Kidney (tissue), 22 donors: ENCODE data around the gene CCDC198. TPM values are rescaled to one million over a fixed set of nuclear protein-coding genes. Genes with fewer than 3 reads are reported as not detected.

Experiments used
- DNase-seq, 5 donors: peaks; one replicate each; pipeline ENCODE4 v3.0.0-alpha.2; 2013 to 2020
- FAIRE-seq: peaks from 2 replicates; lab custom pipeline; 2012; peaks lifted over from hg19 to GRCh38; lab: Jason Lieb, UNC
- H3K27ac ChIP-seq, 2 donors: one replicate each; pipeline ENCODE4 v1.7.0; 2013; ENCODE audit warnings: low read depth in 2 of 2, low read length in 2 of 2, inconsistent platforms in 1 of 2
- H3K27me3 ChIP-seq: one replicate; pipeline ENCODE4 v1.7.1; 2013; ENCODE audit warnings: low read length, inconsistent platforms; ENCODE audit not compliant: control insufficient read depth, insufficient read depth
- H3K36me3 ChIP-seq, 3 donors: one replicate each; pipeline versions ENCODE4 v1.7.0 to v1.7.1; 2013; ENCODE audit warnings: low read length in 3 of 3, control low read depth in 1 of 3, inconsistent platforms in 1 of 3; ENCODE audit not compliant: insufficient read depth in 3 of 3, control insufficient read depth in 2 of 3
- H3K4me1 ChIP-seq, 3 donors: one replicate each; pipeline versions ENCODE4 v1.7.0 to v1.7.1; 2013; ENCODE audit warnings: low read length in 3 of 3, inconsistent platforms in 1 of 3, low read depth in 1 of 3; ENCODE audit not compliant: control insufficient read depth in 2 of 3, insufficient read depth in 2 of 3
- H3K4me3 ChIP-seq, 3 donors: one replicate each; pipeline versions ENCODE4 v1.7.0 to v1.8.1; 2013; ENCODE audit warnings: low read length in 3 of 3, control low read depth in 1 of 3, inconsistent platforms in 1 of 3
- H3K9ac ChIP-seq, 3 donors: one replicate each; pipeline versions ENCODE4 v1.7.0 to v1.7.1; 2013; ENCODE audit warnings: low read length in 3 of 3, control low read depth in 1 of 3, inconsistent platforms in 1 of 3
- H3K9me3 ChIP-seq, 3 donors: one replicate each; pipeline versions ENCODE4 v1.7.0 to v1.7.1; 2013; ENCODE audit warnings: low read length in 3 of 3, control low read depth in 1 of 3, inconsistent platforms in 1 of 3; ENCODE audit not compliant: control insufficient read depth in 2 of 3, insufficient read depth in 1 of 3
- CTCF ChIP-seq: IDR thresholded peaks from 3 replicates; pipeline ENCODE4 v1.5.1; 2012; ENCODE audit warnings: mild to moderate bottlenecking, moderate library complexity, borderline replicate concordance; ENCODE audit not compliant: insufficient read depth; ENCODE audit errors: extremely low read depth
- intact Hi-C: fragments of 100-400 bp; cut with DNase I; formaldehyde crosslinking; loops from one replicate; pipeline ENCODE4 v1.11.1; 2022
- long read RNA-seq, 10 donors: library from polyadenylated mRNA in 1 of 10; unstranded in 1 of 10; transcript quantifications; one replicate each; pipeline ENCODE4 v2.0.0 and lab custom pipeline, GENCODE V29; 2021 to 2026
- polyA plus RNA-seq: library from polyadenylated mRNA; stranded (reverse); fragments of 350-450 nt; fragmentation: Illumina TruSeq; extraction: RNeasy Lipid Tissue Mini Kit (QIAGEN cat#74804); gene quantifications from one replicate; pipeline ENCODE4 v1.2.3, GENCODE V29; 2014; ENCODE audit warnings: low read depth, low replicate concordance; ENCODE audit not compliant: insufficient read depth
- total RNA-seq: library from RNA; stranded (reverse); fragmentation: NEBNext Ultra II Directional; extraction: Animal tissue kit (Norgen Biotek cat#: 25700); gene quantifications from one replicate; pipeline ENCODE4 v1.2.1, GENCODE V29; 2021
- donor health status: control.
- donor health status: control.
- donor health status: control.
- donor health status: control.
- donor health status: control.
- donor health status: DM: yes; HTN: yes; CAD: no.
- donor health status: Normal renal cell carcinoma (clear cell type).

The CCDC198 gene
- total RNA-seq: 166 TPM
- 114 TPM for polyA plus RNA-seq
- long read RNA-seq, donor 1, partial matches to known transcripts: 68 of 73 reads
- long read RNA-seq, donor 1, other reads (novel, unspliced or antisense): 0 of 73 reads
- long read RNA-seq, donor 2, partial matches to known transcripts: 38 of 46 reads
- long read RNA-seq, donor 2, other reads (novel, unspliced or antisense): 0 of 46 reads
- long read RNA-seq, donor 3, partial matches to known transcripts: 44 of 57 reads
- long read RNA-seq, donor 3, other reads (novel, unspliced or antisense): 0 of 57 reads
- long read RNA-seq, donor 4, partial matches to known transcripts: 12 of 18 reads
- long read RNA-seq, donor 4, other reads (novel, unspliced or antisense): 0 of 18 reads
- long read RNA-seq, donor 5, partial matches to known transcripts: 0 of 1 reads
- long read RNA-seq, donor 5, other reads (novel, unspliced or antisense): 0 of 1 reads
- long read RNA-seq, donor 6, transcript CCDC198-208 (6 exons, 1,187 nt): major isoform, 5 of 9 reads
- long read RNA-seq, donor 6, partial matches to known transcripts: 0 of 9 reads
- long read RNA-seq, donor 6, other reads (novel, unspliced or antisense): 0 of 9 reads
- long read RNA-seq, donor 7, transcript CCDC198-210 (6 exons, 1,030 nt): major isoform, 8 of 38 reads
- long read RNA-seq, donor 7, transcript CCDC198-208 (6 exons, 1,187 nt): major isoform, 8 of 38 reads
- long read RNA-seq, donor 7, partial matches to known transcripts: 4 of 38 reads
- long read RNA-seq, donor 7, other reads (novel, unspliced or antisense): 17 of 38 reads
- long read RNA-seq, donor 8, partial matches to known transcripts: 0 of 2 reads
- long read RNA-seq, donor 8, other reads (novel, unspliced or antisense): 0 of 2 reads
- long read RNA-seq, donor 9, partial matches to known transcripts: 0 of 2 reads
- long read RNA-seq, donor 9, other reads (novel, unspliced or antisense): 0 of 2 reads
- long read RNA-seq, donor 10, partial matches to known transcripts: 49 of 56 reads
- long read RNA-seq, donor 10, other reads (novel, unspliced or antisense): 0 of 56 reads

GRCh38 chr14:57493467-57494181 lies at the start of gene CCDC198:
Gene CCDC198, minus strand, starts transcription at chr14:57493857. Its CDS starts 142 bp downstream, at chr14:57493715.
- Histone ChIP-seq H3K27ac (peak within 1 kb of the TSS; percentile 66 to 73), H3K9ac (peak within 1 kb of the TSS in 2 of 3 donors; percentile 41), H3K4me3 (peak within 1 kb of the TSS; percentile 71 to 74 (median 74)), H3K36me3 (no peaks in the 10 kb centered on the region), H3K9me3 (no peaks in the 10 kb centered on the region), H3K27me3 (no peaks in the 10 kb centered on the region), H3K4me1 (peaks cover 0 to 14% (median 3%) of the 10 kb centered on the region in 3 donors)
- TF ChIP-seq CTCF: no peak
- FAIRE-seq: peak; percentile 98
- intact Hi-C loops: no loop called here
- peak in 4 of 5 donors; percentile 61 to 94 (median 82) for DNase-seq

- no peak for FAIRE-seq
- peak; percentile 68 for TF ChIP-seq CTCF
- no peaks in the 10 kb centered on the region for H3K27me3 ChIP-seq
- H3K4me3 ChIP-seq: no peak overlapping the region
- intact Hi-C loops: no loop called here
- no peak overlapping the region for H3K9ac ChIP-seq
- H3K9me3 ChIP-seq: no peaks in the 10 kb centered on the region
- H3K36me3 ChIP-seq: no peaks in the 10 kb centered on the region
- peak in 2 of 5 donors; percentile 37 to 53 for DNase-seq
- H3K27ac ChIP-seq: no peak overlapping the region
- no peaks in the 10 kb centered on the region for H3K4me1 ChIP-seq
Measured at GRCh38 chr14:57533214-57533613, 39.6 kb upstream of the CCDC198 start.

GRCh38 chr14:57530571-57530970 lies 36.9 kb upstream of the CCDC198 start:
- Histone ChIP-seq H3K36me3 (no peaks in the 10 kb centered on the region), H3K4me3 (no peak overlapping the region), H3K4me1 (peaks cover 0 to 2% (median 0%) of the 10 kb centered on the region in 3 donors), H3K27ac (no peak overlapping the region), H3K9ac (no peak overlapping the region), H3K9me3 (no peaks in the 10 kb centered on the region), H3K27me3 (no peaks in the 10 kb centered on the region)
- DNase-seq (no peak), FAIRE-seq (no peak)
- TF ChIP-seq CTCF: no peak
- intact Hi-C loops: no loop called here
